Measurements from ENCODE around the gene RGS16.

RGS16 gene

DNA sequence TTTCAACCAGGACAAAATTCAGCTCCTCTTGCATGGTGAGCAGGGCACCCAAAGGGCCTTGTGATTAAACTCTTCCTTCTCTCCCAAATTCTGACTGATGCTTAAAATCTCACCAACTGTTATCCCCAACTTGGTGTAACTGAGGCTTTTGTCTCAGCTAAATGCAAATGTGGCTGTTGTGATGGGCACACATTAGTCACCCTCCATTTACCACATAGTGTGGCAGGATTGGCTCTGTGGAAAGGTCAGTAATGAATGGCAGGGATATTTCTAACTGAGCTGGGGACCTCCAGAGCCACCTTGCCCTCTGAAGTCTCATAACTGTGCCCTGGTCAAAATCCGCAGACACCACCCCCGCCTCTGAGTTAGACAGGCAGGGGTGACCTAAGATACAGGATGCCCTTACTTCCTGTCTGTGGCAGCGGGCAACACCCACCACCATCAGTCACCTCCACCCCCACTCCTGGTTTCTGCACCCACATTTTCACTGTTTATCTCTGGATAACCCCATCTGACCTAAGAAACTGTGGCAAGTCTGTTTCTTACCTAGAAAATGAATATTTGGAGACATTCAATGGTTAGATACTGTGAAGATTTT lies 25.4 kb upstream of the RGS16 start:
- DNase-seq, result no peak

GRCh38 chr1:182629080-182629479 lies 24.9 kb upstream of the RGS16 start:
- no peak for DNase-seq

DNA sequence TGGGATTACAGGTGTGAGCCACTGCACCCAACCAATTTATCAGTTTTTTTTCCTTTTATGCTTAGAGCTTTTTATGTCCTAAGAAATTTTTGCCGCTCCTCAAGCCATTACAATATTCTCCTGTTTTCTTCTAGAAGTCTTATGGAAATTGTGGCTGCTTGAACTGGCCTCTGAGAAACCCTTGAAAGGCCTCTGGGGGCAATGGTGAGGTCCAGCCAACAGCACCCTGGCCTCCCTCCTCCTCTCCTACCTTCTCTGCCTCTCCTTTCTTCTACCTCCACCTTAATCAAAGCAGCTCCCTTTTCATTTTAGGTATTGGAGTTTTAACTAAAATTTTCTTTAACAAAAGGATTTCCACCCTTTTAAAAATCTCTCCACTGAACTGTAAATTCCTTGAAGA lies 24.5 kb upstream of the RGS16 start:
- DNase-seq, result no peak

- DNase-seq, result no peak
Measured at GRCh38 chr1:182627622-182628021, 23.4 kb upstream of the RGS16 start.

- DNase-seq, result no peak
Measured at GRCh38 chr1:182626527-182626926, 22.3 kb upstream of the RGS16 start.

DNA sequence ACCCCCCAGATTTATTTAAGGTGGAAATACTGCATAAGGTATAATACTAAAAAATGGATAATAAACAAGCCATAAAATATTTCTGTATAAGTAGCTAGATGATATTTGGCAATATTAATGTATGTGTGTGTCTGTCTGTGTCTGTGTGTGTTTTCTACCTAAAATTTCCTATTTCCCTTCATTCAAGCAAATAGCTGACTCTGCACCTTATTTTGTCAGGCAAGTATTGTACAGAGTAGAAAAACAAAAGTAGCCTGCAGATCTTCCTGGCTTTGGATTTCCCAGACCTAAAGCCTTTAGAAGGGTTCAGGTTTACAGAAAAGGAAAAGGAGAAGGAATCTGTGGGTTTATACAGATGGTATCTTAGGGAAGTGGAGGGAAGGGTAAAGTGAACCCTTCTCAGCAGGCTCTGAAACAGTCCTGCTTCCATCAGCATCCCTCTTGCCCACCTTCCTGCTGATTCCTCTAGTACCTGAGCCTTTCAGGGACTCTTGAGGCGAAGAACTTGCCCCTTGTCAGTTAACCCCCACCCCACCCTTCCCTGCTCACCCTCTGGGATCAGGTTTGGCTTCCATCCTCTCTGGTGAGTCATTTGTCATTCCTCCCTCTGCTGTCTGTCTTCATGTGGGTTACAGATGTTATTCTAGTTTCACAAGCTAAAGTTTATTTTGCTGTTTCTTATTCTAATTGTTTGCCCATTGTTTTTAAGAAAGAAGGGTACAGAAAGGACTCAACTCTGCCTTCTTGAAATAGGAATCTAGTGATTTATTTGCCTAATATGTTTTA lies 21.7 kb upstream of the RGS16 start:
- DNase-seq, result no peak

DNA sequence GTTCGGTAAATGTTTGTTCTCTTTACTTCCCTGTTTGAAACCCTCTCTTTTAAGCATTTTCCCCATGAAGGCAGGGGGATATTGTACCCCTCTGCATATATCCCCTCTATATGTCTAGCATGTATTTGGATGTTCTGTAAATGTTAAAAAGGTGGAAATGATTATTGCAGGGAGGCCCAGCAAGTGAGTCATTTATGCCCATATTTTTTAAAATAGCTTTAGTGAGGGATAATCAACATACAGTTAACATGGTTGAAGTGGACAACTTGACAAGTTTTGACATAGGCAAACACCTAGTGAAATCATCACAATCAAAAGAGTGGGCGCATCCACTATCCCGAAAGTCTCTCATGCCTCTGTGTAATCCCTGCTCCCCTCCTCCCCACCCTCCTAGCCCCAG lies 20.8 kb upstream of the RGS16 start:
- no peak for DNase-seq

DNA sequence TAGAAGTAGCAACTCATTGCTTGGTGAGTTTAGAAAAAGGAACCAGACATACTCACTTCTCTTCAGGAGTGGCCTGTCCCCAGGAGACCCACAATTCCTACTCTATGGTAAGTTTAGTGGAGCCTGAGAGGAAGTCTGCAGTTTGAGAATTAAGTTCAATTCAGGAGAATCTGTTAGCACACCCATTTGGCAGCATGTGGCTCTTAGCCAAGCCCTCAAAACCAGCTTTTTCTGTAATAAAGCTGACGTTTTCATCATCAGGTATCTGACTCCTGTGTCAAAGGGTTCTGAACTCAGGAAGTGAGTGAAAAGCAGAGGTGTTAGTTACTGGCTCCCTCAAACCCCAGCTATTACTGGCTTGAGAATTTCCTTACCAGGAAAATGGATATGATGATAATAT lies 20.4 kb upstream of the RGS16 start:
- DNase-seq, result no peak

- no peak for DNase-seq
Measured at GRCh38 chr1:182622901-182623528, 18.8 kb upstream of the RGS16 start.

GRCh38 chr1:182621906-182622305 lies 17.7 kb upstream of the RGS16 start:
- no peak for DNase-seq

GRCh38 chr1:182620924-182621585 lies 16.9 kb upstream of the RGS16 start:
- DNase-seq, result no peak

- peak in 2 of 51 donors; percentile 26 to 46 for DNase-seq
Measured at GRCh38 chr1:182617734-182618351, 13.7 kb upstream of the RGS16 start.

DNA sequence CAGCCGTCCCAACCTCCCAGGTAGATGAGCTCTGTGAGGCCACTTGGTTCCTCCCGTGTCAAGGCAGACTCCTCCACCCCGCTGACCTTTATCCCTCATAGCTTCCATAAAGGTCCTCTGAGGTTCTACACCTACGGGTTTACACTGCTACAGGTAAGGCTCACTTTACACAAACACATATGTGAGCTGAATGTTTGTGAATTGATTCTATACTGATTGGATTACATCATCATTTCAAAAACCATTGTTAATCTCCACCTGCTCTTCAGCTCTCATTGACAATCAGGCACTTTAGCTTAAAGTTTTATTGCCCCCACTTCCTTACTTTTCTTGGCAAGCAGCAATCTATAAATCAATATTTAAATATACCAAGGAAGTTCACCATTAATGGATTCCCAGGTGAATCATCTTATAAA lies 12.8 kb upstream of the RGS16 start:
- no peak for DNase-seq

- peak in 47 of 51 donors; percentile 15 to 80 (median 58) for DNase-seq
Measured at GRCh38 chr1:182616130-182617013, 12.2 kb upstream of the RGS16 start.

DNA sequence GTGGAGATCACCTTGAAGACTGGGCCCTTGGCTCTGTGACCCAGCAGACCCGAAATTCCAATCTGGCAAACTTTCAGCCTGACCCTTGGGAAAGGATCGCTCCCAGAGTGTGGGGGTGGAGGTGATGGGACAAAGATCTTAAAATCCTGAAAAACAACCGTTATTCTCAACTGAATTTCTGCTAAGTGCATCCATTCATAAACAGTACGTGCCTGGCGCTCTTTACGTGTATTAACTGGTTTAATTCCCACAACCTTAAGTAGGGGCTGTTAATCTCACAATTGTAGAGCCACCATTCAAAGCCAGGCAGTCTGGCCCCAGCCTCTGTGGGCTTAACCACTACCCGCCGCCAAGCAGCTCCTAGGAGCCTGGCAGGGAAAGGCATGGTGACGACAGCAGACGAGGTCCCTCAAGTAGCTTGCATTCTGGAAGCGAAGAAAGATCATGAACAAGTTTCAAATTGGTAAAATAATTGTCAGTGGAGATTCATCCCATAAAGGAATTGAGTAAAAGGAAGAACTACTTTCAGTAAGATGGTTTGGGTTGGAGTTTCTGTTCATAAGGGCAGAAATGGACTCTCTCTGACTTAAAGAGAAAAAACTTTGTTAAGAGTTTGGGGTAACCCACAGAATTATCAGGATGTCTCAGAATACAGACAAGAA lies 11.4 kb upstream of the RGS16 start:
- peak in 34 of 51 donors; percentile 16 to 78 (median 56) for DNase-seq

- DNase-seq, result peak in 50 of 51 donors; percentile 25 to 89 (median 68)
Measured at GRCh38 chr1:182614796-182615454, 10.7 kb upstream of the RGS16 start.

- no peak for DNase-seq
Measured at GRCh38 chr1:182611787-182612186, 7.6 kb upstream of the RGS16 start.

DNA sequence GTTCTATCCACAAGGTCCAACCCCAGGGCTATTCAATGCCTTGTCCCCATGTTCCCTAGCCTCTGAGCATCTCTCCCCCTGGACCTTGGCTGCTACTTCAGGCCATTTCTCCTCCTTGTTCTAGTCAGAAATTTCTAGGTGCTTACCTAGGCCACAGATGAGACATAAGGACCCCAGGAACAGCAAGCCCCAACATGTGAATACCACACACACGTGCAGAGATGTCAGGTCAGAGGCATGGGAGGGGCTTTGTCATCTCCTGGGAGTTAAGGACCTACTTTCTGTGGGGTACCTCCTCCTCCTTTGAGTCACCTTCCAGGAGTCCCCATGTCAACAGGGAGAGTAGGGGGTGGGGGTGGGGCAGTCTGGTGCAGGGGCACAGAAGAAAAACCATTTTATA lies 7.1 kb upstream of the RGS16 start:
- DNase-seq, result no peak

GRCh38 chr1:182610606-182611194 lies 6.5 kb upstream of the RGS16 start:
- no peak for DNase-seq

Data from hypothalamus (tissue), 51 donors.